ENCODE results near the gene CCSER2. TPM values are rescaled to one million over a fixed set of nuclear protein-coding genes. Genes with fewer than 3 reads are reported as not detected.

The CCSER2 gene
- total RNA-seq, 6 experiments from 2014 or later, result 18.2 to 28.8 (median 25.9) TPM

DNA sequence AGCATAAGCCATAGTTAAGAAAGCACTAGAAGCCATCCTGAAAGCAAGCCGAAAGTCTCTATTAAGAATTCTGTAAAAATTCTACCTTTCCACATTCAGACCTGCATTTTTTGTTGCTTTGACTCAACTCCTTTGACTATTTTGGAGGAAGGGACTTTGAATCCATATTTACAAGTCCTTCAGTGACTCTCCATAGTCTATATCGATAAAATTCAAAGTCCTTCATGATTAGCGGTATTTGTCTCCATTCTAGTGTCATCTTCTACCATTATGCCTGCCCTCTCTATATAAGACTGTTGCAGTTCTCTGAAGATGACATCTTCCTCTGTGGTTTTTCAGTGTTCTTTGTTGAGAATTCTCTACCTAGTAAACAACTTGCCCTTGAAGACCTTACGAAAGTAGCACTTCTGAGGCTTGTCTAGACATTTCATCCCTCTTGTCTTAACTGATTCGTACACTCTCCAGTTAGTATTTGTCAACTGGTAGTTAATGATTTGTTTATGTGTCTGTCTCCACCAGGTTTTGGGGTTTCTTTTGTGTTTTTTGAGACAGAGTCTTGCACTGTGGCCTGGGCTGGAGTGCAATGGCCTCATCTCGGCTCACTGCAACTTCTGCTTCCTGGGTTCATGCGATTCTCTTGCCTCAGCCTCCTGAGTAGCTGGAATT, 1.7 kb downstream of the CCSER2 start:
- Histone ChIP-seq H3K27me3 (no peaks in the 10 kb centered on the region), H3K27ac (peak overlapping the region in 1 of 3 donors; percentile 93), H3K9me3 (no peaks in the 10 kb centered on the region), H3K4me3 (no peak overlapping the region), H3K36me3 (no peaks in the 10 kb centered on the region), H3K4me1 (peaks cover 0 to 12% (median 0%) of the 10 kb centered on the region in 4 donors)
- WGBS (ENCODE audit: insufficient coverage, low coverage, low lambda C conversion rate, missing lambda C conversion rate), result 62% methylated on average over 6 of the region's 7 CpGs
- intact Hi-C loops (cut with DNase I), result no loop called here
- TF ChIP-seq, protein P1, sequence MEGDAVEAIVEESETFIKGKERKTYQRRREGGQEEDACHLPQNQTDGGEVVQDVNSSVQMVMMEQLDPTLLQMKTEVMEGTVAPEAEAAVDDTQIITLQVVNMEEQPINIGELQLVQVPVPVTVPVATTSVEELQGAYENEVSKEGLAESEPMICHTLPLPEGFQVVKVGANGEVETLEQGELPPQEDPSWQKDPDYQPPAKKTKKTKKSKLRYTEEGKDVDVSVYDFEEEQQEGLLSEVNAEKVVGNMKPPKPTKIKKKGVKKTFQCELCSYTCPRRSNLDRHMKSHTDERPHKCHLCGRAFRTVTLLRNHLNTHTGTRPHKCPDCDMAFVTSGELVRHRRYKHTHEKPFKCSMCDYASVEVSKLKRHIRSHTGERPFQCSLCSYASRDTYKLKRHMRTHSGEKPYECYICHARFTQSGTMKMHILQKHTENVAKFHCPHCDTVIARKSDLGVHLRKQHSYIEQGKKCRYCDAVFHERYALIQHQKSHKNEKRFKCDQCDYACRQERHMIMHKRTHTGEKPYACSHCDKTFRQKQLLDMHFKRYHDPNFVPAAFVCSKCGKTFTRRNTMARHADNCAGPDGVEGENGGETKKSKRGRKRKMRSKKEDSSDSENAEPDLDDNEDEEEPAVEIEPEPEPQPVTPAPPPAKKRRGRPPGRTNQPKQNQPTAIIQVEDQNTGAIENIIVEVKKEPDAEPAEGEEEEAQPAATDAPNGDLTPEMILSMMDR (IDR thresholded peaks at IDR 0.05), result no peak
- TF ChIP-seq POLR2A (IDR thresholded peaks at IDR 0.05), result no peak
- DNase-seq (no peak), ATAC-seq (no peak)

DNA sequence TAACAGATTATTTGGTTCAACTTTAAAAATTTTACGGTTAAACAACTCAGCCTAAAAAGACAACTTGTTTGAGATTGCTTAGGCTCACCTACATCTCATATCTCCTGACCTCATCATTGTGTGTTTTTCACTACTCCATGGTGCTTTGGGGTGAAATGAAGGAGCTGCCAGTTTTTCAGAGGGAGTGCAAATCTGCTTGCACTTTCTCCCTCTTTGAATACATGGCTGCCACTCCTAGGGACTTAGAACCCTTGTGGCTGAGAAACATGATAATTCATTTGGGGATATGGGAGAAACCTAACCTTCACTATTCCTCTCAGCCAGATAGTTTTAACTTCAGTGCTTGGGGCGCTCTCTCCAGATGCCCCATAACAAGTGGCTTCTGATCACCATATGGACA, 2.7 kb downstream of the CCSER2 start:
- Histone ChIP-seq H3K4me1 (peaks cover 0 to 12% (median 0%) of the 10 kb centered on the region in 4 donors), H3K27me3 (no peaks in the 10 kb centered on the region), H3K36me3 (no peaks in the 10 kb centered on the region), H3K27ac (no peak overlapping the region), H3K9me3 (no peaks in the 10 kb centered on the region), H3K4me3 (no peak overlapping the region)
- DNase-seq (no peak), ATAC-seq (no peak)
- no peak for TF ChIP-seq POLR2A (IDR thresholded peaks at IDR 0.05)
- TF ChIP-seq, protein P1 (IDR thresholded peaks at IDR 0.05), result no peak
- WGBS (ENCODE audit: insufficient coverage, low coverage, low lambda C conversion rate, missing lambda C conversion rate), result 66% methylated on average over 2 of the region's 2 CpGs
- intact Hi-C loops (cut with DNase I), result no loop called here

- no peak overlapping the region for H3K4me3 ChIP-seq
Measured at GRCh38 chr10:84333864-84334451, 5.6 kb downstream of the CCSER2 start.

GRCh38 chr10:84334811-84335210, 6.4 kb downstream of the CCSER2 start:
- TF ChIP-seq, protein P1 (IDR thresholded peaks at IDR 0.05), result no peak
- ATAC-seq, result no peak
- Histone ChIP-seq H3K36me3 (no peaks in the 10 kb centered on the region), H3K27me3 (no peaks in the 10 kb centered on the region), H3K4me3 (no peak overlapping the region), H3K4me1 (peaks cover 0 to 6% (median 0%) of the 10 kb centered on the region in 4 donors), H3K27ac (no peak overlapping the region), H3K9me3 (no peaks in the 10 kb centered on the region)
- intact Hi-C loops (cut with DNase I), result no loop called here
- 69% methylated on average over 2 of the region's 2 CpGs for WGBS (ENCODE audit: insufficient coverage, low coverage, low lambda C conversion rate, missing lambda C conversion rate)
- no peak for DNase-seq

More at GRCh38 chr10:84333864-84334451, 5.6 kb downstream of the CCSER2 start:
- H3K27ac ChIP-seq, result no peak overlapping the region
- H3K4me1 ChIP-seq, result peaks cover 0 to 12% (median 0%) of the 10 kb centered on the region in 4 donors
- 79% methylated on average over 2 of the region's 2 CpGs for WGBS (ENCODE audit: insufficient coverage, low coverage, low lambda C conversion rate, missing lambda C conversion rate)
- intact Hi-C loops (cut with DNase I), result no loop called here
- ATAC-seq (peak; percentile 24 to 53 (median 49)), DNase-seq (no peak)
- no peaks in the 10 kb centered on the region for H3K36me3 ChIP-seq
- no peak for TF ChIP-seq POLR2A (IDR thresholded peaks at IDR 0.05)
- TF ChIP-seq, protein P1 (IDR thresholded peaks at IDR 0.05), result no peak
- no peaks in the 10 kb centered on the region for H3K27me3 ChIP-seq
- H3K9me3 ChIP-seq, result no peaks in the 10 kb centered on the region

Measured in right lobe of liver (tissue), 6 donors.